ENCODE measurements around the gene PLAC8L1. TPM values are rescaled to one million over a fixed set of nuclear protein-coding genes. Genes with fewer than 3 reads are reported as not detected.

PLAC8L1 gene
- total RNA-seq, 1 experiment from 2014 or later = 0.52 TPM

- Histone ChIP-seq H3K27me3 (ENCODE audit: insufficient read depth, low read length) (no peaks in the 10 kb centered on the region; the same call in 1 of the 2 replicates), H2BK12ac (ENCODE audit: insufficient read length, low read depth, low read length) (no peak overlapping the region), H2BK5ac (ENCODE audit: insufficient read length, low read length) (no peak overlapping the region), H3K79me1 (ENCODE audit: insufficient read depth, low read depth, low read length, poor library complexity, severe bottlenecking) (no peaks in the 10 kb centered on the region), H2BK15ac (ENCODE audit: low read depth, low read length) (no peak overlapping the region), H3K79me2 (ENCODE audit: insufficient read depth, low read length) (no peaks in the 10 kb centered on the region), H3K4me1 (ENCODE audit: insufficient read depth, low read length) (peaks cover 18% of the 10 kb centered on the region; the same call in 1 of the 2 replicates), H3K18ac (ENCODE audit: insufficient read length, low read depth, low read length) (no peak overlapping the region), H4K20me1 (ENCODE audit: control insufficient read depth, insufficient read depth, insufficient read length) (no peaks in the 10 kb centered on the region), H4K5ac (ENCODE audit: insufficient read length, low read depth, low read length) (no peak overlapping the region), H2AK5ac (ENCODE audit: insufficient read length, low read length) (no peak overlapping the region), H3K9ac (ENCODE audit: extremely low read depth, insufficient read length, low read length) (no peak overlapping the region), H3K4ac (ENCODE audit: low read depth, low read length) (no peak overlapping the region), H4K8ac (replicated peaks; ENCODE audit: insufficient read length, low read depth, low read length) (no peak overlapping the region), H3K56ac (ENCODE audit: insufficient read length, low read depth, low read length) (no peak overlapping the region), H3K23me2 (ENCODE audit: insufficient read length, low read depth, low read length, poor library complexity, severe bottlenecking) (no peaks in the 10 kb centered on the region), H3K27ac (ENCODE audit: insufficient read length, low read depth, low read length) (no peak overlapping the region), H3T11ph (ENCODE audit: low read length) (no peak overlapping the region), H3K9me3 (ENCODE audit: control insufficient read depth, low read depth, low read length) (no peaks in the 10 kb centered on the region), H4K91ac (ENCODE audit: insufficient read length, low read depth, low read length) (no peak overlapping the region), H3K23ac (ENCODE audit: insufficient read length, low read depth, low read length) (no peak overlapping the region), H3K14ac (ENCODE audit: insufficient read depth, low read length) (no peak overlapping the region), H3K4me2 (ENCODE audit: insufficient read depth, insufficient read length, low read length) (peak overlapping the region; percentile 74), H2AFZ (ENCODE audit: low read length) (no peak overlapping the region), H2BK20ac (ENCODE audit: low read depth, low read length, poor library complexity, severe bottlenecking) (no peak overlapping the region), H2BK120ac (ENCODE audit: low read depth, low read length, poor library complexity, severe bottlenecking) (no peak overlapping the region)
- Mint-ChIP-seq H3K9me3 (no peaks in the 10 kb centered on the region; a peak in 2 of 5 replicates), H3K27ac (peak overlapping the region in 1 of 3 experiments; percentile 74; a peak in 3 of 7 replicates), H3K4me1 (peaks cover 56 to 61% of the 10 kb centered on the region in 2 experiments), H3K27me3 (ENCODE audit: low read depth) (peaks cover 33% of the 10 kb centered on the region), H3K36me3 (ENCODE audit: insufficient read depth in 1 of 3, low read depth in 3 of 3) (no peaks in the 10 kb centered on the region; a peak in 1 of 7 replicates), H3K4me3 (peak overlapping the region; percentile 14 to 60)
- DNase-seq = peak; percentile 73
- no CpG with 5 or more reads among the region's 9 CpGs for WGBS (ENCODE audit: extremely low coverage, insufficient read length, low lambda C conversion rate)
- TF ChIP-seq CTCF (conservative IDR thresholded peaks at IDR 0.05) = no peak
Measured at GRCh38 chr5:146073239-146073900, 32.0 kb downstream of the PLAC8L1 start.
